Neural crest cell (in vitro differentiated cells): ENCODE results near the gene TSPAN10. TPM values are rescaled to one million over a fixed set of nuclear protein-coding genes. Genes with fewer than 3 reads are reported as not detected.
"Not testable (repeated sequence)": the region's sequence is repeated elsewhere in the genome, so short reads cannot be mapped to it uniquely, and the experiment has no call there.

Experiments used
- DNase-seq: peaks from one replicate; pipeline ENCODE4 v3.0.0; 2021; ENCODE audit warnings: low read depth, mixed read lengths, low spot score
- H3K27ac Mint-ChIP-seq: one replicate; pipeline ENCODE4 v1.8.0; 2021; ENCODE audit warnings: mild to moderate bottlenecking, mixed read lengths; ENCODE audit not compliant: unreplicated experiment
- H3K27me3 Mint-ChIP-seq: 2 replicates; pipeline ENCODE4 v1.8.0; 2021; ENCODE audit warnings: low read depth, mild to moderate bottlenecking, mixed read lengths
- H3K36me3 Mint-ChIP-seq: 2 replicates; pipeline ENCODE4 v1.8.0; 2021; ENCODE audit warnings: low read depth, mild to moderate bottlenecking, mixed read lengths
- H3K4me1 Mint-ChIP-seq: 2 replicates; pipeline ENCODE4 v1.8.0; 2021; ENCODE audit warnings: mixed read lengths
- H3K4me3 Mint-ChIP-seq: one replicate; pipeline ENCODE4 v1.8.0; 2021; ENCODE audit warnings: mild to moderate bottlenecking, mixed read lengths
- H3K9me3 Mint-ChIP-seq: 2 replicates; pipeline ENCODE4 v1.8.0; 2021; ENCODE audit warnings: mixed read lengths
- total RNA-seq: library from RNA; stranded (reverse); gene quantifications from 2 replicates; pipeline ENCODE4 v1.2.1, GENCODE V29; 2021
- TF ChIP-seq, protein P1 (sequence below): fragments of 200-600 bp; sonication (generic); conservative IDR thresholded peaks from 2 replicates; pipeline ENCODE4 v1.5.0; 2021; ENCODE audit warnings: antibody characterized with exemption, mild to moderate bottlenecking

Gene TSPAN10
- total RNA-seq, 1 donor from 2014 or later: 1.6 TPM

DNA sequence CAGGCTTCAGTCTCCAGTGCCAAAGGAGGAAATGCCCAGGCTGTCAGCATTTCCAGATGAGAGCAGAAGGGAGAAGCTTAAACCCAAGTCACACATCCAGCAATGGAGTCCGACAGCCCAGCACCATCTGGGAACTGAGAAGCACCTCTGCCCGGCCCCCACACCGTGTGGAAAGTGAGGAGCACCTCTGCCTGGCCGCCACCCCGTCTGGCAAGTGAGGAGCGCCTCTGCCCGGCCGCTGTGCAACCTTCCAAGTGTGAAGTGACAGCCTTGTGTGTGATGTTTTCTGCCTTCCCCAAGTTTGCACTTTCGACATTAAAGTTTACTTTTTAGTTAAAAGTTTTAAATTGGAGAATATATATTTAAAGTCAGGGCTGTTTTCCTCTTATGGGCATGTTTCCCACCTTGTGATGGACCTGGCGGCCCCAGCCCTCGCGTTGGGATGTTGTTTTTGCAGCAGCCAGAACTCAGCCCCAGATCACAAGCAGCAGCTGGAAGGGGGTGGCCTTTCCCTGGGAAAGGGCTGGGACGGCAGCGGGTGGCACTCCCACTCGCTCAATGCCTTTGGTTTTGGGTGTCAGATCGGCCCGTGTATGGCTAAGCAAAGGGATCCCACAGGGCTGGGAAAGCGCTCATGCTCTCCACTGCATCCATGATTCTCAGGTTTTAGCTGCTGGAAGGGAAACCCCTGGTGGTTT is 36.7 kb downstream of the TSPAN10 start:
- no peak for DNase-seq
- no peak overlapping the region for H3K27ac Mint-ChIP-seq
- H3K27me3 Mint-ChIP-seq: no peaks in the 10 kb centered on the region
- H3K36me3 Mint-ChIP-seq: peaks cover 5% of the 10 kb centered on the region
- no peaks in the 10 kb centered on the region for H3K9me3 Mint-ChIP-seq
- H3K4me1 Mint-ChIP-seq: peaks cover 10% of the 10 kb centered on the region
- TF ChIP-seq, protein P1, sequence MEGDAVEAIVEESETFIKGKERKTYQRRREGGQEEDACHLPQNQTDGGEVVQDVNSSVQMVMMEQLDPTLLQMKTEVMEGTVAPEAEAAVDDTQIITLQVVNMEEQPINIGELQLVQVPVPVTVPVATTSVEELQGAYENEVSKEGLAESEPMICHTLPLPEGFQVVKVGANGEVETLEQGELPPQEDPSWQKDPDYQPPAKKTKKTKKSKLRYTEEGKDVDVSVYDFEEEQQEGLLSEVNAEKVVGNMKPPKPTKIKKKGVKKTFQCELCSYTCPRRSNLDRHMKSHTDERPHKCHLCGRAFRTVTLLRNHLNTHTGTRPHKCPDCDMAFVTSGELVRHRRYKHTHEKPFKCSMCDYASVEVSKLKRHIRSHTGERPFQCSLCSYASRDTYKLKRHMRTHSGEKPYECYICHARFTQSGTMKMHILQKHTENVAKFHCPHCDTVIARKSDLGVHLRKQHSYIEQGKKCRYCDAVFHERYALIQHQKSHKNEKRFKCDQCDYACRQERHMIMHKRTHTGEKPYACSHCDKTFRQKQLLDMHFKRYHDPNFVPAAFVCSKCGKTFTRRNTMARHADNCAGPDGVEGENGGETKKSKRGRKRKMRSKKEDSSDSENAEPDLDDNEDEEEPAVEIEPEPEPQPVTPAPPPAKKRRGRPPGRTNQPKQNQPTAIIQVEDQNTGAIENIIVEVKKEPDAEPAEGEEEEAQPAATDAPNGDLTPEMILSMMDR: no peak
- H3K4me3 Mint-ChIP-seq: no peak overlapping the region

DNA sequence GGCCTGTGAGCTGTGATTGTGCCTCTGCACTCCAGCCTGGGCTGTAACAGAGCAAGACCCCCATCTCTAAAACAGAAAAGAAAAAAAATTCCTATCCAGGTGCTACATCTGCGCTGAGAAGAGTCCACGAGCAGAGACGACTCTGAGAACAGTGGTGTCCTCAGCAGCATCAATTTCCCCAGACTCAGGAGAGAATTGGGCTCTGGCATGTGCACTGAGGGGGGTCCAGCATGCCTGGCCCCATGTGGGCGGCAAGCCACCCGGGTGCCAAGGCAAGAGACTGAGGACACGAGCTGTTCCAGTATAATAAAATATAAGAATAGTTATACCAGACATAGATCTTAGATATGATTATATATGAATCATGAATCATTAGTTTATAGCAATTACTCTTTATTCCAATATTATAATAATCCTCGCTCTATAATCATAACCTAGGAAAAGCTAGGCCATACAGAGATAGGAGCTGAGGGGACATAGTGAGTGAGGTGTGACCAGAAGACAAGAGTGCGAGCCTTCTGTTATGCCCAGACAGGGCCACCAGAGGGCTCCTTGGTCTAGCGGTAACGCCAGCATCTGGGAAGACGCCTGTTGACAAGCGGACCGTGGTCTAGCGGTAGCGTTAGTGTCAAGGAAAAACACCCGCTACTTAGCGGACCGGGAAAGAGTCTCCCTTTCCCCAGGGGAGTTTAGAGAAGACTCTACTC is 38.7 kb downstream of the TSPAN10 start:
- H3K9me3 Mint-ChIP-seq, H3K4me1 Mint-ChIP-seq, H3K36me3 Mint-ChIP-seq, H3K27me3 Mint-ChIP-seq, H3K27ac Mint-ChIP-seq: not testable (repeated sequence)
- DNase-seq: peak; percentile 21
- TF ChIP-seq, protein P1: peak; percentile 68
- peak overlapping the region; percentile 77 for H3K4me3 Mint-ChIP-seq

DNA sequence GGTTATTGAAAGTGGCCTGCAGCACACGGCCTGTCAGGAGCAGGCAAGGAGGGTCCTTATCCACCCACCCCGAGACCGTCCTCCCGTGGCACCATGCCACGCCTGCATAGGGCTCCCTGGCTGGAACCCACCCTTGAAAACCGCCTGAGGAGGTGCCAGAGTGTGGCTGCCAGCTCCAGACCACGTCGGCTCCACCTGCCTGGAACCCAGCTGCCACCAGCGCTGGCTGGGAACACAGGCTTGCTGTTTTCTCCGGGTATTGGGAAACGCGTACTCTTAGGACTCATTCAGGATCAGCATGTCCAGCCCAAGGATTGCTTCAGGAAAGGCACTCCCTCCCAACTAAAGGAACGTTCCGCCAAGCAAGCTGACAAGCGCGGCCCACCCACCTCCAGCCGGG is 39.9 kb downstream of the TSPAN10 start:
- Mint-ChIP-seq H3K27me3 (no peaks in the 10 kb centered on the region), H3K36me3 (peaks cover 5% of the 10 kb centered on the region), H3K9me3 (no peaks in the 10 kb centered on the region), H3K4me1 (peaks cover 15% of the 10 kb centered on the region), H3K27ac (no peak overlapping the region), H3K4me3 (no peak overlapping the region)
- DNase-seq: no peak
- TF ChIP-seq, protein P1: no peak

DNA sequence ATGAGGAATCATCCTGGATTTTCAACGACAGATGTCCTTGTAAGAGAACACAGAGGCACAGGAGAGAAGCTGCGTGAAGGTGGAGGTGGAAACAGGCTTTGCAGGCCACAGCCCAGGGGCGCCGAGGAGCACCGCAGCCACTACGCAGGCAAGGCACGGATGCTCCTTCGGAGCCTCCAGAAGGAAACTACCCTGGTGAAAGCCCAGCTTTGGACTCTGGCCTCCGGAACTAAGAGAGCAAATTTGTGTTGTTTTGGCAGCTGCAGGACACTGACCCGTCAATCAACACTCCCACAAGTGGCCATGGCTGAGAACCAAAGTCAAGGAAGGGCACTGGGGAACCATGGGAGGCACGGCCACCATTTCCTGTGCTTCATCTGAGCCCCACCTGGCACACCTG is 43.2 kb downstream of the TSPAN10 start:
- DNase-seq: no peak
- H3K36me3 Mint-ChIP-seq: peaks cover 5% of the 10 kb centered on the region
- no peaks in the 10 kb centered on the region for H3K9me3 Mint-ChIP-seq
- TF ChIP-seq, protein P1: no peak
- peaks cover 34% of the 10 kb centered on the region for H3K4me1 Mint-ChIP-seq
- no peak overlapping the region for H3K27ac Mint-ChIP-seq
- H3K27me3 Mint-ChIP-seq: no peaks in the 10 kb centered on the region
- peak overlapping the region; percentile 32 for H3K4me3 Mint-ChIP-seq

DNA sequence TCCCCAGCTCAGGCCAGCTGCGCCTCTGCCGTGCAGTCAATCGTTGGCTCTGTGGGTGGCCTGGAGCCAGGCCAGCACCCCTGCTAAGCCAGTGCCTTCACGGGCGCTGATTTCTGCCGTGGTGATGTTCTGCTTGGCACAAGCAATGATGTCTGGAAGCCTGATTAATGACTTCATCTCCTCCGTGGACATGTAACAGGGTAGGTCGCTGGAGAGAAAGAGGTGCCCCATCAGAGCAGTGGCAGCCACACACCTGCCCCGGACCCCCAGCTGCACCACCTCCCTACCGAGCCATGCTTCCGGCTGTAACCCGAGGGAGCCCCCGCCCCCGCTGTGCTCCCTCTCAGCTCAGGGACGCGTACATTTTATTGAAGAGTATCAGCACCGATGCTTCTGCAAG is 44.7 kb downstream of the TSPAN10 start:
- H3K4me1 Mint-ChIP-seq: peaks cover 25% of the 10 kb centered on the region
- TF ChIP-seq, protein P1: no peak
- H3K27me3 Mint-ChIP-seq: no peaks in the 10 kb centered on the region
- peak overlapping the region; percentile 61 for H3K4me3 Mint-ChIP-seq
- H3K36me3 Mint-ChIP-seq: peaks cover 2% of the 10 kb centered on the region
- no peaks in the 10 kb centered on the region for H3K9me3 Mint-ChIP-seq
- no peak for DNase-seq
- no peak overlapping the region for H3K27ac Mint-ChIP-seq
